Measurements from ENCODE around the gene ATOH7. TPM values are rescaled to one million over a fixed set of nuclear protein-coding genes. Genes with fewer than 3 reads are reported as not detected.

ATOH7 gene
- total and polyA plus RNA-seq, 2 of the 4 experiments (the other 2 are of a cell fraction): 0.05 TPM; not detected in 1

GRCh38 chr10:68251625-68252495, 19.9 kb upstream of the ATOH7 start:
- dilution Hi-C loops (cut with HindIII; ENCODE audit: low sequenced_read_pairs, unreplicated experiment) (no loop called here), intact Hi-C loops (cut with micrococcal nuclease) (no loop called here), in situ Hi-C loops (cut with MboI; ENCODE audit: low sequenced_read_pairs) (no loop called here)
- no peak overlapping the region for H3K4me3 ChIP-seq (ENCODE audit: insufficient read depth, low read depth, low read length)
- no peaks in the 10 kb centered on the region for H3K36me3 ChIP-seq (ENCODE audit: control insufficient read depth, insufficient read depth, low read length)
- no peak overlapping the region for H2AFZ ChIP-seq (replicated peaks; ENCODE audit: low read length, poor library complexity)
- ATAC-seq (ENCODE audit: low read depth): no peak
- no peak overlapping the region for H2BK5ac ChIP-seq (ENCODE audit: low read depth, low read length, poor library complexity, severe bottlenecking)
- no peak overlapping the region for H3K4ac ChIP-seq (ENCODE audit: low read depth, low read length)
- H3K9ac ChIP-seq (ENCODE audit: low read depth, low read length): no peak overlapping the region
- no peak overlapping the region for H2AK5ac ChIP-seq (ENCODE audit: low read depth, low read length)
- WGBS, 2 experiments (ENCODE audit: extremely low coverage in 2 of 2, insufficient read length in 1 of 2): no CpG with 5 or more reads among the region's 5 CpGs
- no peak overlapping the region for H3K4me2 ChIP-seq (ENCODE audit: low read depth, low read length)
- no peak overlapping the region for H2BK15ac ChIP-seq (ENCODE audit: low read depth, low read length)
- no peak overlapping the region for H4K8ac ChIP-seq (ENCODE audit: low read depth in 2 of 2, low read length in 2 of 2)
- ChIA-PET CTCF (interaction anchor here (1.4 kb wide), 1 partner anchor 9 kb away, joined by 3 read pairs; no protein-coding TSS in a partner anchor), POLR2A (ENCODE audit: unreplicated experiment) (no interaction called here)
- no peak overlapping the region for H3K56ac ChIP-seq (ENCODE audit: extremely low read depth, insufficient read depth, low read length)
- no peaks in the 10 kb centered on the region for H3K9me1 ChIP-seq (ENCODE audit: insufficient read depth, low read length)
- no peak for TF ChIP-seq RFX5 (IDR thresholded peaks at IDR 0.05; ENCODE audit: low read depth, low read length)
- TF ChIP-seq NFE2L2 (IDR thresholded peaks at IDR 0.05; ENCODE audit: low read depth, low read length): no peak
- TF ChIP-seq MAFK (IDR thresholded peaks at IDR 0.05; ENCODE audit: low read depth, low read length): no peak
- no peak for TF ChIP-seq CHD1 (IDR thresholded peaks at IDR 0.05; ENCODE audit: low read depth, low read length)
- TF ChIP-seq, protein P1, sequence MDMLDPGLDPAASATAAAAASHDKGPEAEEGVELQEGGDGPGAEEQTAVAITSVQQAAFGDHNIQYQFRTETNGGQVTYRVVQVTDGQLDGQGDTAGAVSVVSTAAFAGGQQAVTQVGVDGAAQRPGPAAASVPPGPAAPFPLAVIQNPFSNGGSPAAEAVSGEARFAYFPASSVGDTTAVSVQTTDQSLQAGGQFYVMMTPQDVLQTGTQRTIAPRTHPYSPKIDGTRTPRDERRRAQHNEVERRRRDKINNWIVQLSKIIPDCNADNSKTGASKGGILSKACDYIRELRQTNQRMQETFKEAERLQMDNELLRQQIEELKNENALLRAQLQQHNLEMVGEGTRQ (IDR thresholded peaks at IDR 0.05; ENCODE audit: low read depth, low read length): no peak
- TF ChIP-seq RAD21 (IDR thresholded peaks at IDR 0.05; ENCODE audit: low read length): no peak
- TF ChIP-seq MXI1 (IDR thresholded peaks at IDR 0.05; ENCODE audit: borderline replicate concordance, low read depth, low read length): no peak
- no peak for TF ChIP-seq CEBPB (IDR thresholded peaks at IDR 0.05; ENCODE audit: low read depth, low read length)
- TF ChIP-seq SMC3 (IDR thresholded peaks at IDR 0.05; ENCODE audit: low read depth, low read length): no peak
- TF ChIP-seq RCOR1 (IDR thresholded peaks at IDR 0.05; ENCODE audit: insufficient replicate concordance, low read length): no peak
- H3K79me1 ChIP-seq (ENCODE audit: low read depth in 1 of 2, low read length in 2 of 2): no peaks in the 10 kb centered on the region
- BruUV-seq (replicated peaks): no TSS peak
- no peaks in the 10 kb centered on the region for H3K9me3 ChIP-seq (ENCODE audit: control insufficient read depth, insufficient read depth, low read length)
- no peak overlapping the region for H3K14ac ChIP-seq (replicated peaks; ENCODE audit: low read depth, low read length)
- DNase-seq: no peak
- H2BK20ac ChIP-seq (ENCODE audit: low read depth, low read length): no peak overlapping the region
- H3K23ac ChIP-seq (ENCODE audit: low read depth, low read length): no peak overlapping the region
- H3K18ac ChIP-seq (ENCODE audit: low read depth, low read length): no peak overlapping the region
- no peak overlapping the region for H4K91ac ChIP-seq (ENCODE audit: insufficient read depth, low read depth, low read length)
- peaks cover 37% of the 10 kb centered on the region for H3K27me3 ChIP-seq (ENCODE audit: control insufficient read depth, insufficient read depth, low read length)
- no peaks in the 10 kb centered on the region for H4K20me1 ChIP-seq (ENCODE audit: insufficient read depth, low read length)
- no peak overlapping the region for H4K5ac ChIP-seq (ENCODE audit: low read depth, low read length)
- H3K27ac ChIP-seq (ENCODE audit: insufficient read depth, low read length): no peak overlapping the region
- H2AK9ac ChIP-seq (replicated peaks; ENCODE audit: low read depth, low read length, poor library complexity): no peak overlapping the region
- H3K4me1 ChIP-seq (ENCODE audit: control insufficient read depth, insufficient read depth, low read length): no peaks in the 10 kb centered on the region; the same call in 1 of the 2 replicates
- H2BK120ac ChIP-seq (ENCODE audit: low read depth, low read length): no peak overlapping the region

All from IMR-90 (cell line).